8988T (cell line): Measurements from ENCODE around the gene TNIK.

Experiments used
- DNase-seq: peaks from one replicate; pipeline ENCODE4 v3.0.0; 2011

The TNIK gene

GRCh38 chr3:171335559-171335958 lies 124.6 kb downstream of the TNIK start:
- no peak for DNase-seq

GRCh38 chr3:171334465-171334811 lies 125.8 kb downstream of the TNIK start:
- DNase-seq, result no peak

DNA sequence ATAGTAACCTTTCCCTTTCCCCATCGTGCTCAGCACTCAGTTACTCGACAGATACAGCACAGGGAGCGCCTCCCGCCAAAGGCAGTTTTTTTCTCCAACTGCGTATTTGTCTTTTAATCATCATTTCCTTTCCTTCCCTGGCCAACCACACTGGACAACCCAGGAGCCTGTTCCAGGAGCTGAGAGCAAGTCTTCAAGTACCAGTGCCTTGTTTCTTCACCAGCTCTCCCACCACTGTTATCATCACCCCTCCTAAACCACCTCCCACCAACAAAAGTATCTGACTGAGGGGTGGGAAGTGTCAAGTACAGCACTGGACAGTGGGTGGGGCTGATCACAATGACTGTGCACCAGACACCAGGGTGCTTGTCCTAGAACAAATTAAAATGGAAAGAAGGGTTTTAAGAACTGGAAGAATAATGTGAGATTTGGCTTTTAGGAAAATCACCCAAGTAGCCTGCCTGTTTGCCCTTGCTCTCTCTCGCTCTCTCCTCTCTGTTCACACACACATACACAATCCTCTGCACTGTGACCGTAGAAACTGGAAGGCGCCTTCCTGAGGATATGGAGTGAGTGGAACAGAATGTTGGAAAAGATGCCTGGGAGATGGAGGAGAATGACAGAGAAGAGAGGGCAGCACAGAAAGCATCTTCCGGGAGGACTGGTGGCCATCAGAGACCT lies 126.3 kb downstream of the TNIK start:
- DNase-seq, result no peak

GRCh38 chr3:171330938-171331337 lies 129.3 kb downstream of the TNIK start:
- DNase-seq, result no peak

- DNase-seq, result no peak
Measured at GRCh38 chr3:171329746-171330145, 130.5 kb downstream of the TNIK start.

DNA sequence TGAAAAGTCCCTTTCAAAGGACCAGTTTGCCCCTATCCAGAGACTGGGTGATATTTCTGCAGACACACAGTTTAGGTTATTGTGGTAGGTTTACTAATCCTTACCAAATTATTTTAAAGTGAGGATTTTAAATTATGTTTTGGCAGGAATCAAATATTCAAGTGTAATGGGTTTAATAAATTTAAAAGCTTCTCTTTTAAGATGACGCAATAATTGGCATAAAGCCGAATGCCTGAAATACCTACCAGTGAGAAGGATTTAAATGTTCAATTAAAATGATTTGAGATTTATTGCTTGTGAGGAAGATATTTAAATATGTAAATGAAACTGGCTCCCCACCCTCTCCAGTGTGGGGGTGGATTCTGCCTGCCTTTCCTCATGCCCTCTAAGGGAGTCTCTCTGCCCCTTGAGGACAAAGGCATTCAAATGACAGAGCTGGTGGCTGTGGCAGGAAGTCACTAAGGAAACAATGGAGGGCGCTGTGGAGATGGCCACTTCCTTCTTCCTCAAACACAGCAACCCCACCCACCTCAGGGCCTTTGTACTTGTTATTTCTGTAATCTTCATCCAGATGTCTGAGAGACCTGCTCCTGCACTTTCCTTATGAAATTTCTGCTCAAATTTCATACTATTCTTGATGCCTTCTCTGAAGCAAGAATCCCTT lies 131.7 kb downstream of the TNIK start:
- no peak for DNase-seq

DNA sequence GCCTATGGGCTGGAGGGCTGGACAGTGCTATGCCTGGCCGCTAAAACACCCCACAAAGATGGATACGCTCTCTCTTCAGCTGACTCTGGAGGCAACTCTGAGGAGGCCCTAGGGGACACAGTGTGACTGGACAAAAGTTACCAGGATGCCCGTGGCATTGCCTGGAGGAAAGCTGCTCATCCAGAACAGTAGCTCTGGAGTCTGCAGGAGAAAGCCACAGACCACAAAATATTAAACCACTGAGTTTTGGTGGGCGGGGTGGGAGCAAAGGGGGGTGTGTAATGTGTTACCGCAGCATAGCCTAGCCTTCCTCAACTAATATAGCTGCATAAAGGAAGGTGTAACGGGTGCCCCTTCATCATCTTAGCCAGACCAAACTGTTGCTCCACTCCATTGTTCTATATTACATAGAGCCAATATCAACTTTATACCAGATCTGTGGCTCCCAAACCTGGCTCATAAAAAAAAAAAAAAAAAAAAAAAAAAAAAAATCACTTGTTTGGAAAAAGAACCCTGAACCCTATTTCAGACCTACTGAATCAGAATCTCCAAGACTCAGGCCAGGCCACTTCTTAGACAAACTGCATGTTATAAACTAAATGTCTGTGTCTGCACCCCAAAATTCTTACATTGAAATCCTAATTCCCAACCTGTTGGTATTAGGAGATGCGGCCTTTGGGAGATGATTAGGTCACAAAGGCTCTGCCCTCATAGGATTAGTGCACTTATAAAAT lies 132.6 kb downstream of the TNIK start:
- DNase-seq, result no peak

- no peak for DNase-seq
Measured at GRCh38 chr3:171326717-171327440, 133.3 kb downstream of the TNIK start.

DNA sequence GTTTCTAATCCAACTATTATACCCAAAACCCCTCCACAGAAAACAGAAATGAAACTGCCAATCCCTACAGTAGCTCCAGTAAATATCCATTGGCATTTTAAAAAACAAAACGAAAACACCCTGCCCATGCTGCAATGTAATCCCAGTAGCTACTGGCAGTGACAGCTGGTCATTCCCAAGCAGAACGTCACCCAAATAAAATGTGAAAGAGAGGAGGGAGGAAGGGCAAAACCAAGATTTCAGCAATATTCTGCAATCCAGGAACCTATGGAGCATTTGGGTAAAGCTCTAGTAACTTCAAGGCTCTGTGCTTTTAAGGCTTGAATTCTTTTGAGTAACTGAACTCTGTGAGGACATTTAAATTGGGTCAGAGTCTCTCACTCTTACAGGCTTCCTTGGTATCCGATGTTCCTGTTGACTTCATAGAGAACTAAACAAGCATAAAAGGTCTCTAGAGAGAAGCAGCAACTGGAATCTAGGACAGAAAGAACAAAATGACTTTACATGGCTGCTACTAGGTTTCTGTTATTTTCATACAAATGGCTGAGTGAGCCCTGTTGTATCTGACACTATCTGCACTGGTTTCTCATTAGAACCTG lies 136.2 kb downstream of the TNIK start:
- DNase-seq, result no peak

DNA sequence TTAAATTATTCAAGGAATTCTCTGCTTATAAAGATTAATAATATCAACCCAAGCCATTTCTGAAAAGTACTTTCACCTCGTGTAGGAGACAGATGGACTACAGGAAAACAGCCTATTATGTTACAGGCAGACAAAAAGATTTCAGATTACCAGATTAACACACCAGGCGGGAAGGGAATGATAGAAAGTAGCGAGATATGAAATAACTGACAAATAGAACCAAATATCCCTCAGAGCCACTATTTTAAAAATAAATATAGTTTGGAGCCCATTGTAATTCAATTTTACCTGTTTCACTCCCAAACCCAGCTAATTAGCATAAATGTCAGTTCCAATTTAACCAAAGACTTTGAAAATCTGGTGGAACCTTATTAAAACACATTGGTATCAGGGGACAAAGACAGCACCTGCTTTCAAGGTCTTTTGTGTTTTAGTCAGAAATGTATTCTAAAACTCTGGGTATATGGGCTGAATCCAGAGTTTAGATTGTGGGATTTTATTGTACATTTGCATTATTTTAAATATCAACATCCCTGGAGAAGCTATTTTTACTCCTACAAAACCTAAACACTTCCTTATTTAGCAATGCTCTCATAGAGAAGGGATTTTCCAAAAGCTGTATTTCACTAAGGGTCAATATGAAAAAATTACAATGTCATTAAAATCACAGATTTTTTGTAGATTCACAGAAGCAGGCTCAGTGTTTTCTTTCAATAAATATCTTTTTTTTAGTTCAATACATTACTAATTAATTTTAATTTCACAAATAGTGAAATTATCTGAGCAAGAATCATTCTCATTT lies 138.4 kb downstream of the TNIK start:
- DNase-seq, result no peak

DNA sequence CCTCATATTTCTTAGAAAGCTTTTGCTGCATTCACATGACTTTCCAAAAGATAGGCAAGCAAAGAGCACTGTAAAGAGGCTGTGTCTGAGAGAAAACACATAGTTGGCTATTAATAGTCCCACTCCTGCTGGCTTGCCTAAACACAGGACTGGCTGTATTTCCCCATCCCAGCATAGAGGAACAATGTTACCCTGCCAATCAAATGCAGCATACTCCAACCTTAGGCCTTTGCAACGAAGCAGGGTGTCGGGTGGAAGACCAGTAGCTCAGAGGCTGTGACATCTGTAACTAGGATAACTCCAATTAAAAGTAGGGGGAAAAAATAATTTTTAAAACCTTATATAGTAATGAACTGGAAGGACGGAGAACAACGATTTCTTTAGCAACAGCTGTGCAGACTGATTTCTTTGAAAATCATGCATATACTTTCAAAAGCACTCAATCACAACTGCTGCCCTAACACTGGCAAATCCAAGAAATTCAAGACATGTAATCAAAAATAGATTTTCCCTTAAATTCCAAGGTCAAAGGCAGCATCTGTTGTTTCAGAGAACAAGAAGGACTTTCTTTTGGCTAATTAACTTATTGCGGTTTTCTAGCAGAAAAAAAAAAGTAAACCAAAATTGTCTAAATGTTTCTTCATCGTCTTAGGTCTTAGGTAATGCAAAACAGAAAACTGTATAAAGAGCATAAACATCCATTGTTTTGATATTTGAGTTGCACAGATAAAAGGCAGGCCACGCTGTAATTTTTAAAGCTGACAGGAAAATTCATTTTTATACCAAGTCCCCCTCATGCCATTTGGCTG lies 139.3 kb downstream of the TNIK start:
- no peak for DNase-seq

- no peak for DNase-seq
Measured at GRCh38 chr3:171317171-171317570, 143.0 kb downstream of the TNIK start.

- no peak for DNase-seq
Measured at GRCh38 chr3:171315919-171316318, 144.3 kb downstream of the TNIK start.

- no peak for DNase-seq
Measured at GRCh38 chr3:171315101-171315500, 145.1 kb downstream of the TNIK start.

DNA sequence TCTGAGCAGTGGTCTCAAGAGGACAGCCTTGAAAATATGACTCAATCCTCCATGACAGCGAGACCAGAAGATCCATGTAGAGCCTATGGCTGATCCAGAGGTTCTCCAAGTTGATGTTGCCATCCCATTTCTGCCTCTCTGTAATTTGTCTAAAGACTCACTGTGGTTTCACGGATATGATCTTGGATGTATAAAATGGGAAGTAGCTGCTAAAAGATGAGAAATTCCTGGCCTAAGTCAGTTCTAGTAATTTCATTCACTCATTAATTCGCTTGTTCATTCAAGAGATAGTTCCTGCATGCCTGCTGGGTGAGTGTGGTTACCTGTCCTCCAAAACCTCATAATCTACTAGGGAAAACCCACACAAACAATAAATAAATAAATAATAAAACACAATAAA lies 145.9 kb downstream of the TNIK start:
- no peak for DNase-seq

DNA sequence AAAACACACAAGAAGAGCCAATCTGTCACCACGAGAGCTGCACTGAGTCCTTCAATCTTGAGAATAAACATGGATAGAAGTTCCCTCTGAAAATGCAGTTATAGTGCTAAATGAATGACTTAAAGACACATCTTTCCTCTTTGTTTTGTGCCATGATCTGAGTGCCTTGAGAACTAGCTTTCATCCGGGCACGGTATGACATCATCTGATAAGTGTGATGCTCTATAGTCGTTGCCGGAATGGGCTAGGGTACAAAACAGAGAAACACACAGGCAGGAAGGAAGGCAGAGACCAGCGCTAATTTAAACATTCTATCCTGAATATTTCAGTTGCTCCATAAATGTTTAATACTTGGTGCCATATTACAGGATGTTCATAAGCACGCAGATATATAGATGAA lies 146.5 kb downstream of the TNIK start:
- DNase-seq, result no peak

GRCh38 chr3:171312741-171313140 lies 147.5 kb downstream of the TNIK start:
- no peak for DNase-seq

GRCh38 chr3:171311784-171312183 lies 148.4 kb downstream of the TNIK start:
- DNase-seq, result no peak

DNA sequence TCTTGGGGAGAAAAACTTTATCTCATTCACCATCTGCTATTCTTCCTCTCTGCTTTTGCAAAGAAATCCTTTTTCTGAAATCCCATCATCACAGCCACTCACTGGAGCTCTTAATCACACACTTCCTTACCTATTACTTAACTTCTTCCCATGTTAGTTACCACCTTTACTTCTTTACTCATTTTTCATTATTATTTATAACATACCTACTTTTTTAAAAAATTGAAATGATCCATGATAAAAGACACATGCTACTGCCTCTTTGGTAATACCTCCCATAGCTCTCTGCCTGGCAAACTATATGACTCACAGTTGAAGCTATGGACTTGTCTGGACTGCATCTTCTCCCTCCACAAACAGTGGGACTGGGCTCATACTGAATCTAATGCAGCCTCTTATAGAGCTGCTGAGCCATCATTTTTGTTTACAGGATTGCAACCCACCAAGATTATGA lies 150.3 kb downstream of the TNIK start:
- no peak for DNase-seq

DNA sequence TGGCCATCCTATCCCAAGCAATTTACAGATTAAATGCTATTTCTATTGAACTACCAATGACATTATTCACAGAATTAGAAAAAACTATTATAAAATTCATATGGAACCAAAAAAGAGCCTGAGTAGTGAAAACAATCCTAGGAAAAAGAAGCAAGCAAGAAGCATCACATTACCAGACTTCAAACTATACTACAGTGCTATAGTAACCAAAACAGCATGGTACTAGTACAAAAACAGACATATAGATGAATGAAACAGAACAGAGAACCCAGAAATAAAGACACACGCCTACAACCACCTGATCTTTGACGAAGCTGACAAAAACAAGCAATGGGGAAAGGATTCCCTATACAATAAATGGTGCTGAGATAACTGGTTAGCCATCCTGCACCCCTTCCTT lies 152.2 kb downstream of the TNIK start:
- no peak for DNase-seq

DNA sequence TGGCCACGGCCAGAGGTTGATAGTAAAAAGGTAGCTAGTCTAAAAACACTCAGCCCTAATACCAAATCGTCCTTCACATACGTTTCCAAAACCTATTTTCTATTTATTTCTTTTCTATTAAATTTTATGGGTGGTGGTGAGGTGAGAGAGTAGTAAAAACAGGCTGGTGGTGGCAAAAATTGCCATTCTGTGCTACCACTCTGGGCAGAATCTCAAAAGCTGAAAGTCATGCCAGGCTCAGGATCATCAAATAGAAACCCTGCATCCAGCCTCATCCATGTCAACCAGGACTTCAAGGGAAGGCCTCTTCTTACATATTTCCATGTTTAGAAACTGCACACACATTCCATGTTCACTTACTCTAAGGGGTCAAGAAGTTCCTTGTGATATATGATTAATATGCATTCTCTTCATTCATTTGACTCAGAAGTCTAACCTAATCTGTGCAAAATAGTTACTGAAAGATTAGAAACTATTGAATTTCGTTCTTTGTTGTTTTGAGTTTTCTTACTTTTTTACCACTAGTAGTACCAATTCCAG lies 153.1 kb downstream of the TNIK start:
- no peak for DNase-seq
